GDM1 (cell line): ENCODE results near the gene NBEAL2.
A peak's percentile ranks its signal among the peaks of the same experiment; 100 is the strongest.

Experiments used
- DNase-seq: peaks from one replicate; lab custom pipeline; 2025; lab: John Stamatoyannopoulos, UW

Gene NBEAL2

GRCh38 chr3:46943237-46944187 is 36.0 kb upstream of the NBEAL2 start:
- no peak for DNase-seq

- no peak for DNase-seq
Observed at GRCh38 chr3:46944191-46944590, 35.3 kb upstream of the NBEAL2 start.

DNA sequence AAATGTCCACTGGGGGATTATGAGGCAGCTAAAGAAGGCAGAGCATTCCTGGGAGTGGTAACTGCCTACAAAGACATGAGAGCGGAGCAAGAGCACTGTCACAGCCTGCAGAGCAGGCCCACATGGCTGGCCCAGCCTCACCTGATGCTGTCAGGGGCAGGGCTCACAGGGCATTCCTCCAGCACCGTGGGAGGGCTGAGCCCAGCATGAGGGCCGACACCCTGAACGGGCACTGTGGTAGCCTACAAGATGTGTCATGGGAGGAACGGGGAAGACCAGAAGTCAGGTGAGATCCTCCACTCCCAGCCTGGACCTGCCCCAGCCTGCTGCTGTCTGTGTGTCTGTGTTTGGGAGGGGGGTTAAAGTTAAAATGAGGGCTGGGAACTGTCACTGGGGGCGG is 33.0 kb upstream of the NBEAL2 start:
- no peak for DNase-seq

DNA sequence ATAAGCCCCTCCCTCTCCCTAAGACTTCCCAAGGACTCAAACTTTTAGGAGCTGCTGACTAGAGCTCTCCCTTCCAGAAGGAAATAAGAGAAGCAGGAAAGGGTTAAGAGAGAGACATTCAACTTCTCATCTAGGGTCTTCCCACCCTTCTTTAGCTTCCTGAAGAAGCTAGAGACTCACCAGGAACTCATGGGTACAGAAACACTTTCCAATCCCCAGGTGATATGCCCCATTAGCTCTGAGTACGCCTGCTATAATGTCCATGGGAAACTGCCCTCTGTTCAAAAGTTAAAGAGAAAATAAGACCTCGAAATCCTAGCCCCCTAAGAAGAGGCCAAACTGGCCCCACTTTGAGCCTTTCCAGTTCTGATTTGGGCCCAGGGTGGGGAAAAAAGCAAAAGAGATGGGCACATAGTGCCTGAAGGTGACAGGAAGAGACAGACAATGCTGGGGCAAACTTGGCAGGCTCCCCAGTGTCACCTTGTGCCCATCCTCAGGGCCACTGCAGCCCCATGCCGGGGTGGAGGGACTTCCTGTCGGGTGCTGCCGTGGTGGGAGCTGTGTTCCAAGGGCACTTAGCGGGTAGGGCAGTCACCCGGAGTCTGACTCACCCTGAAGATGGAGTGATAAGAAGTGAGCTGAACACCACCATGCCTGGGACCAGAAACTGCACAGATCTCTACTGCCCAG is 32.5 kb upstream of the NBEAL2 start:
- no peak for DNase-seq

DNA sequence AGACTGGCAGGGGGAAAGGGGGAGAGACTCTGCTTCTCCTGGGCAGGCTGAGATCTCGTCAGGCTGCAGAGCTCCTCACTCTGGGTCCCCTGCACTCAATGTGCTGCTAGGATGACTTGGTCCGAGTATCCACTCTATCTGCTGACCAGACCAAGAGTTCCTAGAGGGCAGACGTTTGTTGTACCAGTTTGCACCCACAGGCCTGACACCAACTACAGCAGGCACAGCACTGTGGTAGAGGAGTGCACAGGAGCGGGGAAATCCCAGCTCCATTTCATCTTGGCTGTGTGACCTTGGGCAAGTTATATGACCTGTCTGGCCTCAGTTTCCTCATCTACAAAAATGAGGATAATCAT is 31.9 kb upstream of the NBEAL2 start:
- DNase-seq: no peak

DNA sequence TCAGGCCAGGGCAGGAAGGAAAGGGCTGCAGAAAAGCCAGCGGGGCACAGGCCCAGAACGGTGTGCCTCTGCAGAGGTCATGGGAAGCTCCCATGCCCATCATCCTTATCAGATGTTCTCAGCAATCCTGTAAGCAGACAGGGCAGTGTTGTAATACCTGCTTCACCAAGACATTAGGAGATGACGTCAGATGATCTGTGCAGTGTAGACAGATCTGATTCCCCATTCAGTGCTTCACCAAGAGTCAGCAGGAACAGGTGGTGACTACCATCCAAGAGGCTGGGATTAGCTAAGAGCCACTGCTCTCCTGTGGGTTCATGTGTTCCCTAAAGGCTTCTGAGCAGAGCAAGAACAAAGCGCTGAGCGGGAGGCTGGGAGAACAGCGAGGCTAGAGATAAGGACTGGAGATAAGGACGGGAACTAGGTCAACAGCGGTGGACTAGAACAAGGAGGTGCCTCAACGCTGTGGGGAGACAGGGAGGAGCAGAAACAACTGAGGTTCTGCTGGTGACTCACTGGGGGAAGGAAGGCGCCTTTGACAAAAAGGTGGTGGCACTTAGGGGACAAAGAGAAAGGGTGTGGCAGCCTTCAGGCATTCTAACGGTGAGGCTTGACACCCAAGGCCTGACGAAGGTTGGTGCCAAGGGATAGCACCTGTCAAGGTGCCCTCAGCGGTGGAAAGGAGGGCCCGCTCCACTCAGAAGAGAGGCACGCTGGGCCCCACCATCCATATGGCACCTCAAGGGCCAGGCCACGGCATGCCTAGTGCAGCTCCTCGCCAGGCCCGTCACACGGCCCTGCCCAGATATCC is 31.3 kb upstream of the NBEAL2 start:
- no peak for DNase-seq

GRCh38 chr3:46948830-46949671 is 30.4 kb upstream of the NBEAL2 start:
- DNase-seq: no peak

GRCh38 chr3:46950177-46950576 is 29.3 kb upstream of the NBEAL2 start:
- no peak for DNase-seq

DNA sequence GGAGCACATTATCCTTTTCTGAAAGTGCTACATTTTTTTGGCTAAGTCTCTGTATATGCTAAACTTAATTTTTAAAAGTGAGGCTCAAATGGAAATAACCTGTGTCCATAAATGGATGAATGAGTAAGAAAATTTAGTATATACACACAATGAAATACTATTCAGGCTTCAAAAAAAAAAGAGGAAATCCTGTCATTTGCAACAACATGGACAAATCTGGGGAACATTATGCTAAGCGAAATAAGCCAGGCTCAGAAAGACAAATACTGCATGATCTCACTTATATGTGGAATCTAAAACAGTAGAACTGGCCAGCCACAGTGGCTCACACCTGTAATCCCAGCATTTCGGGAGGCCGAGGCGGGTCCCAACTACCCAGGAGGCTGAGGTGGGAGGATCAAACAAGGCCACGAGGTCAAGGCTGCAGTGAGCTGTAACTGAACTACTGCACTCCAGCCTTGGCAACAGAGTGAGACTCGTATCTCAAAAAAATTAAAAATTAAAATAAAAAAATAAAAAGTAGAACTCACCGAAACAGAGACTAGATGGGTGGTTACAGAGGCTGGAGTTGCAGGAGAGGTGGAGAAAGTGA is 28.7 kb upstream of the NBEAL2 start:
- DNase-seq: no peak

DNA sequence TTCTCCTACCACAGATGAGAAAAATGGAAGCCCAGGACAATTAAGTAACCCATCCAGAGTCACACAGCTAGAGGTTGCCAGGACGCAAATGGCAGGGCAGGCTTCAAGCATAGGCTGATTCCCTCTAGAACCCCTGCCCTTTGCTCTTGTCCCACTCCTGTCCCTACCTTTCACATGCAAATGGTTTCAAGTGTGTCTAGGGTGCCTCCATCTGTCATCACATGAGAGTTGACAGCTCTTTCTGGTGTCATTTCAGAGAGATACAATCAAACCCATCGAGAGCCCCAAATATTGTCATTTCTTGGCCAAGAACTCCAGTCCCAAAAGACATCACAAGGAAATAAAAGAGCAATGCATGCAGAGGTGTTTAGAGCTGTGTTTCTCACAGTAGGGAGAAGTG is 26.7 kb upstream of the NBEAL2 start:
- DNase-seq: no peak

GRCh38 chr3:46953234-46954010 is 26.0 kb upstream of the NBEAL2 start:
- peak; percentile 64 for DNase-seq

DNA sequence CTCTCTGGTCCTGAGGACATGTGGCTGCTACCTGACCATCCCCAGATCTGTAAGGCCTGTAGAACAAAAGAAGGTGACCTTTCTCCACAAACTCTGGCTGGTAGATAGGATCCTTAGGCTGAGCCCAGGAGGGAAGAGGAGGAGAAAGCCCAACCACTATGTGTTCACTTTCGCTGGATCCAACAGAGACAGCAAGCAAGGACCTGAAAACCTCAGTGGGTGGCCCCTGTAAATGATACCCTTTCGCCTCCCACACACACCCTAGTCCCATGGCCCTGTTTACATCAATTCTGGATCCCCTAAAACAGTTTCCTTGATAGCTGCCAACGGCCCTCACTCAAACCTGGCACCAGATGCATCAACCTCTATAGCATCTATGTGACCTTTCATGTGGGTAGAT is 25.3 kb upstream of the NBEAL2 start:
- no peak for DNase-seq

- no peak for DNase-seq
Observed at GRCh38 chr3:46955157-46955556, 24.3 kb upstream of the NBEAL2 start.

- no peak for DNase-seq
Observed at GRCh38 chr3:46955801-46956259, 23.6 kb upstream of the NBEAL2 start.

- DNase-seq: no peak
Observed at GRCh38 chr3:46957092-46957820, 22.2 kb upstream of the NBEAL2 start.

- DNase-seq: no peak
Observed at GRCh38 chr3:46958467-46959160, 20.9 kb upstream of the NBEAL2 start.

GRCh38 chr3:46959161-46959511 is 20.3 kb upstream of the NBEAL2 start:
- DNase-seq: no peak

GRCh38 chr3:46960081-46960701 is 19.3 kb upstream of the NBEAL2 start:
- no peak for DNase-seq

DNA sequence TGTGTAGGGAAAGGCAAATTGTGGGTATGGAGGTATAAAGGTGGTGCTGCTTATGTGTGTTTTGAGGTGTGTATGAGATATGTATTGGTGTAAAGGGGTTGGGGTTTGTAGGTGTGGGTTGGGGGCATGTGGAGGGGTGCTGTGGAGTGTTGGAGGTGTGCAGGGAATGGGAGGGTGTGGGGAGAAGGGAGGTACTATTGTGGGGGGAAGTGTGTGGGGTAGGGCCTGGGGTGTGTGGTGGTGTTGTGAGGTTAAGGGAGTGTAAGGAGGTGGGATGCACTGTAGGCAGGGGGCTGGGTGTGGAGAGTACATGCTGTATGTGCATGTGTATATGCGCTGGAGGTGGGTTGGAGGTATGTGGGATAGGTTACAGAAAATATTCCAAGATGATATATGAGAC is 18.6 kb upstream of the NBEAL2 start:
- DNase-seq: no peak
